IMR-90 (cell line): Measurements from ENCODE around the gene NOXA1.

Experiments
- POLR2A ChIP-seq: IDR thresholded peaks from 2 replicates; pipeline ENCODE4 v1.6.1; 2012; ENCODE audit warnings: mild to moderate bottlenecking, low read depth, low read length
- TF ChIP-seq, protein P1 (sequence below): conservative IDR thresholded peaks from 2 replicates; pipeline ENCODE4 v1.5.1; 2012; ENCODE audit warnings: mild to moderate bottlenecking, low read depth, low read length, improper control_type of control experiment

DNA sequence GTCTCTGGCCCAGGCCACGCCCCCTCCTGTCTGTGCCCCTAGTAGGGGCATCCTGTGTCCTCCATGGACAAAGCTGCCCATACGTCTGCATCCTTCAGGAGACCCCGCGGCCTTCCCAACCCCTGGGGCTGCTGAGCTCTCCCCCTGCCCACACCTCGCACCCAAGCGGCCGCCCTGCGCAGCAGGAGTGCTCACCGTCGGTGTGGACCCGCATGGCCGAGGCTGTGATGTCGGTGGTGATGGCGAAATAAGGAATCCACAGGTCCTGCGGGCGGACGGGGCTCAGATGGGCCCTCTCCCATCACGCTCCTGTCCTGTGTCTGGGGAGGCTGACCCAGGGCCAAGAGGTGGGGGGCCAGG is 40.7 kb downstream of the NOXA1 start:
- TF ChIP-seq POLR2A: no peak
- TF ChIP-seq, protein P1, sequence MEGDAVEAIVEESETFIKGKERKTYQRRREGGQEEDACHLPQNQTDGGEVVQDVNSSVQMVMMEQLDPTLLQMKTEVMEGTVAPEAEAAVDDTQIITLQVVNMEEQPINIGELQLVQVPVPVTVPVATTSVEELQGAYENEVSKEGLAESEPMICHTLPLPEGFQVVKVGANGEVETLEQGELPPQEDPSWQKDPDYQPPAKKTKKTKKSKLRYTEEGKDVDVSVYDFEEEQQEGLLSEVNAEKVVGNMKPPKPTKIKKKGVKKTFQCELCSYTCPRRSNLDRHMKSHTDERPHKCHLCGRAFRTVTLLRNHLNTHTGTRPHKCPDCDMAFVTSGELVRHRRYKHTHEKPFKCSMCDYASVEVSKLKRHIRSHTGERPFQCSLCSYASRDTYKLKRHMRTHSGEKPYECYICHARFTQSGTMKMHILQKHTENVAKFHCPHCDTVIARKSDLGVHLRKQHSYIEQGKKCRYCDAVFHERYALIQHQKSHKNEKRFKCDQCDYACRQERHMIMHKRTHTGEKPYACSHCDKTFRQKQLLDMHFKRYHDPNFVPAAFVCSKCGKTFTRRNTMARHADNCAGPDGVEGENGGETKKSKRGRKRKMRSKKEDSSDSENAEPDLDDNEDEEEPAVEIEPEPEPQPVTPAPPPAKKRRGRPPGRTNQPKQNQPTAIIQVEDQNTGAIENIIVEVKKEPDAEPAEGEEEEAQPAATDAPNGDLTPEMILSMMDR: no peak
